CD4-positive, CD25-positive, alpha-beta regulatory T cell (primary cell): ENCODE measurements around the gene STK10. TPM values are rescaled to one million over a fixed set of nuclear protein-coding genes. Genes with fewer than 3 reads are reported as not detected.

Source experiments
- ATAC-seq, 2 donors: fragments of 150-1000 bp; cut with Tn5 transposase; one replicate each; pipeline ENCODE4 v1.10.0; 2021; ENCODE audit warnings: low read depth in 2 of 2, moderate number of reproducible peaks in 2 of 2, moderate library complexity in 1 of 2
- DNase-seq, 3 donors: peaks; one replicate each; pipeline versions ENCODE4 v3.0.0 to v3.0.0-alpha.2; 2012 to 2022; ENCODE audit warnings: mixed read lengths in 1 of 3
- H3K27ac ChIP-seq: one replicate; pipeline ENCODE4 v1.7.0; 2013; ENCODE audit warnings: mild to moderate bottlenecking, low read length; ENCODE audit not compliant: insufficient read depth, poor library complexity, severe bottlenecking
- H3K27me3 ChIP-seq: one replicate; pipeline ENCODE4 v1.7.0; 2013; ENCODE audit warnings: low read length; ENCODE audit not compliant: control insufficient read depth, insufficient read depth
- H3K36me3 ChIP-seq: one replicate; pipeline ENCODE4 v1.7.0; 2013; ENCODE audit warnings: mild to moderate bottlenecking, low read length, moderate library complexity; ENCODE audit not compliant: control insufficient read depth, insufficient read depth
- H3K4me1 ChIP-seq: 2 replicates; pipeline ENCODE4 v1.7.0; 2013; ENCODE audit warnings: mild to moderate bottlenecking, low read length; ENCODE audit not compliant: insufficient read depth, control insufficient read depth, poor library complexity, severe bottlenecking
- H3K4me3 ChIP-seq: one replicate; pipeline ENCODE4 v1.7.0; 2013; ENCODE audit warnings: low read depth, mild to moderate bottlenecking, low read length, moderate library complexity
- H3K9me3 ChIP-seq, 2 experiments: 1 replicate in 1 of 2; 2 replicates in 1 of 2; pipeline ENCODE4 v1.7.0; 2013; ENCODE audit warnings: low read length in 2 of 2, mild to moderate bottlenecking in 1 of 2, moderate library complexity in 1 of 2; ENCODE audit not compliant: control insufficient read depth in 2 of 2
- H3K27ac Mint-ChIP-seq, 3 donors: one replicate each; pipeline ENCODE4 v1.8.0; 2020 to 2022; ENCODE audit warnings: mild to moderate bottlenecking in 3 of 3, mixed read lengths in 3 of 3, moderate library complexity in 2 of 3
- H3K27me3 Mint-ChIP-seq: one replicate; pipeline ENCODE4 v1.8.0; 2022; ENCODE audit warnings: mild to moderate bottlenecking, mixed read lengths
- H3K36me3 Mint-ChIP-seq: one replicate; pipeline ENCODE4 v1.8.0; 2020; ENCODE audit warnings: mixed read lengths
- H3K4me1 Mint-ChIP-seq, 4 donors: one replicate each; pipeline ENCODE4 v1.8.0; 2020 to 2022; ENCODE audit warnings: mixed read lengths in 4 of 4, mild to moderate bottlenecking in 1 of 4
- H3K4me3 Mint-ChIP-seq, 4 donors: one replicate each; pipeline ENCODE4 v1.8.0; 2020 to 2022; ENCODE audit warnings: mild to moderate bottlenecking in 4 of 4, mixed read lengths in 4 of 4, moderate library complexity in 3 of 4
- H3K9me3 Mint-ChIP-seq, 7 donors: one replicate each; pipeline ENCODE4 v1.8.0; 2020 to 2022; ENCODE audit warnings: mixed read lengths in 7 of 7, mild to moderate bottlenecking in 3 of 7, moderate library complexity in 2 of 7
- polyA plus RNA-seq, 4 donors: library from polyadenylated mRNA; unstranded; fragments of 300-500 nt; fragmentation: Illumina TruSeq; gene quantifications; one replicate each; pipeline ENCODE4 v1.2.3, GENCODE V29; 2021
- total RNA-seq: library from RNA; stranded (reverse); gene quantifications from one replicate; pipeline ENCODE4 v1.2.3, GENCODE V29; 2022

Gene STK10
- total and polyA plus RNA-seq, 5 donors from 2014 or later, result 71.2 to 533 (median 74.6) TPM

DNA sequence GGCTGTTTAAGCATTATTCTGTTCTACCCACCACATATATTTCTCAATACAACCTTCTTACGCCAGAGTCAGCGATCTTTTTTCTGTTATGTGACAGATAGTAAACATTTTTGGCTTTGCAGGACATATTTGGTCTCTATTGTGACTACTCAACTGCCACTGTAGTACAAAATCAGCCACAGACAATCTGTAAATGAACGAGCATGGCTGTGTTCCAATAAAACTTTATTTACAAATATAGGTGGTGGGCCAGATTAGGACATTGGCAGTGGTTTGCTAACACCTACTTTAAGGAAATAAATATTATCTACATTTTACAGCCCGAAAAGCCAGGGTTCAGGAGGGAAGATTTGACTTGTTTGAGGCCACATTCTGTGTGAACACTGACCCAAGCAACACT is 141.4 kb downstream of the STK10 start:
- Mint-ChIP-seq H3K27ac (no peak overlapping the region), H3K4me3 (no peak overlapping the region), H3K9me3 (peaks cover 0 to 5% (median 0%) of the 10 kb centered on the region in 7 donors), H3K36me3 (peaks cover 32% of the 10 kb centered on the region), H3K4me1 (peaks cover 0 to 8% (median 4%) of the 10 kb centered on the region in 4 donors), H3K27me3 (no peaks in the 10 kb centered on the region)
- Histone ChIP-seq H3K4me1 (no peaks in the 10 kb centered on the region), H3K9me3 (no peaks in the 10 kb centered on the region), H3K36me3 (peaks cover 81% of the 10 kb centered on the region), H3K27ac (no peak overlapping the region), H3K27me3 (no peaks in the 10 kb centered on the region), H3K4me3 (no peak overlapping the region)
- DNase-seq (no peak), ATAC-seq (no peak)

- Mint-ChIP-seq H3K27ac (peak overlapping the region in 2 of 3 donors; percentile 28 to 76), H3K27me3 (no peaks in the 10 kb centered on the region), H3K4me1 (peaks cover 4 to 11% (median 6%) of the 10 kb centered on the region in 4 donors), H3K36me3 (peaks cover 25% of the 10 kb centered on the region), H3K9me3 (peaks cover 0 to 5% (median 0%) of the 10 kb centered on the region in 7 donors), H3K4me3 (peak overlapping the region in 1 of 4 donors; percentile 3)
- H3K36me3 ChIP-seq, result peaks cover 69% of the 10 kb centered on the region
- H3K27me3 ChIP-seq, result no peaks in the 10 kb centered on the region
- H3K27ac ChIP-seq, result no peak overlapping the region
- no peaks in the 10 kb centered on the region for H3K4me1 ChIP-seq
- DNase-seq (no peak), ATAC-seq (no peak)
- H3K9me3 ChIP-seq, result no peaks in the 10 kb centered on the region
- no peak overlapping the region for H3K4me3 ChIP-seq
Observed at GRCh38 chr5:172045315-172045632, 142.8 kb downstream of the STK10 start.

- Mint-ChIP-seq H3K9me3 (peaks cover 0 to 5% (median 0%) of the 10 kb centered on the region in 7 donors), H3K4me1 (peaks cover 4 to 16% (median 8%) of the 10 kb centered on the region in 4 donors), H3K36me3 (peaks cover 25% of the 10 kb centered on the region), H3K27ac (peak overlapping the region in 2 of 3 donors; percentile 28 to 76), H3K4me3 (no peak overlapping the region), H3K27me3 (no peaks in the 10 kb centered on the region)
- H3K9me3 ChIP-seq, result no peaks in the 10 kb centered on the region
- no peak overlapping the region for H3K4me3 ChIP-seq
- ATAC-seq, result no peak
- no peaks in the 10 kb centered on the region for H3K4me1 ChIP-seq
- H3K27me3 ChIP-seq, result no peaks in the 10 kb centered on the region
- H3K36me3 ChIP-seq, result peaks cover 64% of the 10 kb centered on the region
- no peak for DNase-seq
- H3K27ac ChIP-seq, result no peak overlapping the region
Observed at GRCh38 chr5:172044631-172045314, 143.3 kb downstream of the STK10 start.

GRCh38 chr5:172043865-172044264 is 144.2 kb downstream of the STK10 start:
- no peak overlapping the region for H3K27ac ChIP-seq
- Mint-ChIP-seq H3K27ac (no peak overlapping the region), H3K4me1 (peaks cover 4 to 14% (median 9%) of the 10 kb centered on the region in 4 donors), H3K36me3 (peaks cover 19% of the 10 kb centered on the region), H3K9me3 (peaks cover 0 to 2% (median 0%) of the 10 kb centered on the region in 7 donors), H3K27me3 (no peaks in the 10 kb centered on the region), H3K4me3 (no peak overlapping the region)
- no peak for DNase-seq
- no peak overlapping the region for H3K4me3 ChIP-seq
- H3K4me1 ChIP-seq, result no peaks in the 10 kb centered on the region
- H3K27me3 ChIP-seq, result no peaks in the 10 kb centered on the region
- no peak for ATAC-seq
- no peaks in the 10 kb centered on the region for H3K9me3 ChIP-seq
- H3K36me3 ChIP-seq, result peaks cover 55% of the 10 kb centered on the region

DNA sequence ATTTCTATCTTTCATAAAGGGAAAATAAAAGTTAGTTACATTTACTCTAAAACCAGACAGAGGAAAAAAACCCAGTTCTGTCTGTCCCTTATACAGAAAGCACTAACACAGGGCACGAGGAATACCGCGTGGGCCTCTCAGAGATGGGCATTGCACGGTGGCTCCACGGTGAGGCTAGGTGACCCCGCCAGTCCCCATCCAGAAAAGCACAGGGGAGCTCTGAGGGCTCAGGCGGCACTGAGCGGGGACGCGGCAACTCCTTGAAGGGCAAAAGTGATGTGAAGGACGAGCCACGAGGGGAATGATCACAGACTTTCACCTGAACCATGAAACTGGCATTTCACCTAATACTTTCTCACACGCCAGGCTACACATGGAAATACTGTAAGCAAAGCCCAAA is 145.8 kb downstream of the STK10 start:
- H3K27ac ChIP-seq, result no peak overlapping the region

DNA sequence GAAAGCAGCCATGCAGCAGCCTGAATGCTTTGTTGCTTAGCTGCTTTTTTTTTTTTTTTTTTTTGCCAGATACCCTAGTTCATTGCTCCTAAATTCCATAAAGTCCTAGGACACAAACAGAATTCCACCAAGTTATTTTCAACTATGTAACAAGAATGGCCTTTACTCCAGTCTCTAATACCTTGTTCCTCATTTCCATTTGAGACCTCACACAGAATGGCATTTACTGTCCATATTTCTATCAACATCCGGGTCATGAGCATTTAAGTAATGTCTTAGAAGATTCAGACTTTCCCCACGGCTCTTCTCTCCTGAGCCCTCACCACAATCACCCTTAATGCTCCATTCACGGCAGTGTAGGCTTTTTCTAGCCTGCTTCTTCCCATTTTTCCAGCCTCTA is 149.9 kb downstream of the STK10 start:
- peaks cover 0 to 5% (median 0%) of the 10 kb centered on the region in 7 donors for H3K9me3 Mint-ChIP-seq
- H3K27me3 Mint-ChIP-seq, result no peaks in the 10 kb centered on the region
- no peaks in the 10 kb centered on the region for H3K27me3 ChIP-seq
- H3K36me3 ChIP-seq, result peaks cover under 1% of the 10 kb centered on the region
- H3K27ac Mint-ChIP-seq, result peak overlapping the region in 1 of 3 donors; percentile 69
- DNase-seq, result no peak
- no peak overlapping the region for H3K27ac ChIP-seq
- no peak overlapping the region for H3K4me3 ChIP-seq
- ATAC-seq, result no peak
- peaks cover 5% of the 10 kb centered on the region for H3K4me1 ChIP-seq
- peaks cover 0 to 3% of the 10 kb centered on the region in 2 experiments for H3K9me3 ChIP-seq
- peaks cover 13 to 20% (median 14%) of the 10 kb centered on the region in 4 donors for H3K4me1 Mint-ChIP-seq
- H3K36me3 Mint-ChIP-seq, result peaks cover 5% of the 10 kb centered on the region
- no peak overlapping the region for H3K4me3 Mint-ChIP-seq

More for the DNA sequence above, 145.8 kb downstream of the STK10 start:
- no peaks in the 10 kb centered on the region for H3K27me3 Mint-ChIP-seq
- H3K27ac Mint-ChIP-seq, result peak overlapping the region in 1 of 3 donors; percentile 66
- DNase-seq, result no peak
- peaks cover 0 to 5% (median 0%) of the 10 kb centered on the region in 7 donors for H3K9me3 Mint-ChIP-seq
- peaks cover 4 to 11% (median 9%) of the 10 kb centered on the region in 4 donors for H3K4me1 Mint-ChIP-seq
- peak in 1 of 2 donors; percentile 7 for ATAC-seq
- Histone ChIP-seq H3K9me3 (peaks cover 0 to 3% of the 10 kb centered on the region in 2 experiments), H3K4me1 (no peaks in the 10 kb centered on the region), H3K4me3 (no peak overlapping the region), H3K27me3 (no peaks in the 10 kb centered on the region), H3K36me3 (peaks cover 38% of the 10 kb centered on the region)
- H3K36me3 Mint-ChIP-seq, result peaks cover 16% of the 10 kb centered on the region
- H3K4me3 Mint-ChIP-seq, result peak overlapping the region in 2 of 4 donors; percentile 8 to 23

- DNase-seq, result peak in 1 of 3 donors; percentile 34
- peaks cover 0 to 8% (median 2%) of the 10 kb centered on the region in 7 donors for H3K9me3 Mint-ChIP-seq
- no peak overlapping the region for H3K27ac ChIP-seq
- H3K4me3 ChIP-seq, result no peak overlapping the region
- peaks cover 9 to 15% (median 12%) of the 10 kb centered on the region in 4 donors for H3K4me1 Mint-ChIP-seq
- peaks cover 0 to 3% of the 10 kb centered on the region in 2 experiments for H3K9me3 ChIP-seq
- no peak overlapping the region for H3K4me3 Mint-ChIP-seq
- H3K27me3 Mint-ChIP-seq, result no peaks in the 10 kb centered on the region
- H3K4me1 ChIP-seq, result peaks cover 5% of the 10 kb centered on the region
- H3K36me3 Mint-ChIP-seq, result peaks cover 24% of the 10 kb centered on the region
- H3K27me3 ChIP-seq, result no peaks in the 10 kb centered on the region
- H3K27ac Mint-ChIP-seq, result peak overlapping the region in 1 of 3 donors; percentile 20
- peaks cover 4% of the 10 kb centered on the region for H3K36me3 ChIP-seq
- ATAC-seq, result no peak
Observed at GRCh38 chr5:172035049-172035448, 153.0 kb downstream of the STK10 start.
